ENCODE results near the gene DEFB131A.
"Not testable (repeated sequence)": the region's sequence is repeated elsewhere in the genome, so short reads cannot be mapped to it uniquely, and the experiment has no call there.

DEFB131A gene

DNA sequence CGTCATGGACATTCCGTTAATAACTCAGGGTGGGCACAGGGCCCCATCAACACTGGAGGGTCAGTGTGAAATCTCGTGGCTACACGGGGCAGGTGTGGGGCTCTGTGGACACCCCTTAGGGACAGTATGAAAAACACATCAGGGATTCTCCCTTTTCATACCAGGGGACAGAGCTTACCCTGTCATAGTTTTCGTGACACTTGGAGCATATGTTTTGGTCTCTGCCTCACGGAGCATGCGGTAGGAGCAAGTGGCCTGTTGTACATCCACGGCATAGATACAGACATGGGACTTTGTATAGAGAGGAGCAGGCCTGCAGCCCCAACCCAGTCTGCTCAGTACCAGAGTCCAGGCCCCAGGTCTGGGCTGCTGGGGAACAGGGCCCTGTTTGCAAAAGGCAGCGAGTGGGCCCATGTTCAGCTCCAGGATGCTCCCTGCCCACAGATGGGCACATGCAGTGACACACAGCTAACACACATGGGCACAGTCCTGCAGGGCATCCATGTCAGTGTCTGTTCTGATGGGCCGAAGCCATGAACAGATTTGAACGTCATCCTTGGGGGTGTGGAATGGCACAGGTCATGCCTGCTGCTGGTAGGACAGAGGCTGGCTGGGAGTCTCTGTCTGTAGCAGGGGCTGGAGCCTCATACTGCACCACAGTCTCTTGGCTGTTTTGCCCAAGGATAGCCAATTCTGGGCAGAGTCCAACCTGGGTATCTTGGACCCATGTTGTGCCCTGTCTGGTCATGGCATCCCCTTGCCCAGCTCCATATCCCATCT is 50.2 kb downstream of the DEFB131A start:
- not testable (repeated sequence) for H3K27ac ChIP-seq

DNA sequence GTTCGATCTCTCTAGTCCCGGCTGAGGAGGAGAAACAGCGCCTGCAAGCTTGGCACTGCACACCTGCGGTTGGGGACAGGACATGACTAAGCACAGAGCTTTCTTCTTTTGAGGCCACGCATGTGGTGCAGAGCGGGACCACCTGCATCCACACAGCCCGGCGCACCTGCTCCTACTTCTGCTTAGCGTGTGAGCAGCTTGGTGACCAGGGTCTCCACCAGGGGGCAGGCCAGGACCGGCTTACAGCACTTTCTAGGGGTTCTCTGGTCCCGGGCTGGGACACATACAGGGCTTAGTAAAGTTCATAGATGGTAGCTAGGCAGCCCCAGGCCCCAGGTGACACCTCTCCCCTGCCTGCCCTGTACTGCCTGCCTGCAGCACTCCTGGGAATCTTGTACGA is 51.2 kb downstream of the DEFB131A start:
- TF ChIP-seq, protein P1, sequence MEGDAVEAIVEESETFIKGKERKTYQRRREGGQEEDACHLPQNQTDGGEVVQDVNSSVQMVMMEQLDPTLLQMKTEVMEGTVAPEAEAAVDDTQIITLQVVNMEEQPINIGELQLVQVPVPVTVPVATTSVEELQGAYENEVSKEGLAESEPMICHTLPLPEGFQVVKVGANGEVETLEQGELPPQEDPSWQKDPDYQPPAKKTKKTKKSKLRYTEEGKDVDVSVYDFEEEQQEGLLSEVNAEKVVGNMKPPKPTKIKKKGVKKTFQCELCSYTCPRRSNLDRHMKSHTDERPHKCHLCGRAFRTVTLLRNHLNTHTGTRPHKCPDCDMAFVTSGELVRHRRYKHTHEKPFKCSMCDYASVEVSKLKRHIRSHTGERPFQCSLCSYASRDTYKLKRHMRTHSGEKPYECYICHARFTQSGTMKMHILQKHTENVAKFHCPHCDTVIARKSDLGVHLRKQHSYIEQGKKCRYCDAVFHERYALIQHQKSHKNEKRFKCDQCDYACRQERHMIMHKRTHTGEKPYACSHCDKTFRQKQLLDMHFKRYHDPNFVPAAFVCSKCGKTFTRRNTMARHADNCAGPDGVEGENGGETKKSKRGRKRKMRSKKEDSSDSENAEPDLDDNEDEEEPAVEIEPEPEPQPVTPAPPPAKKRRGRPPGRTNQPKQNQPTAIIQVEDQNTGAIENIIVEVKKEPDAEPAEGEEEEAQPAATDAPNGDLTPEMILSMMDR (IDR thresholded peaks at IDR 0.05), result peak; percentile 56

DNA sequence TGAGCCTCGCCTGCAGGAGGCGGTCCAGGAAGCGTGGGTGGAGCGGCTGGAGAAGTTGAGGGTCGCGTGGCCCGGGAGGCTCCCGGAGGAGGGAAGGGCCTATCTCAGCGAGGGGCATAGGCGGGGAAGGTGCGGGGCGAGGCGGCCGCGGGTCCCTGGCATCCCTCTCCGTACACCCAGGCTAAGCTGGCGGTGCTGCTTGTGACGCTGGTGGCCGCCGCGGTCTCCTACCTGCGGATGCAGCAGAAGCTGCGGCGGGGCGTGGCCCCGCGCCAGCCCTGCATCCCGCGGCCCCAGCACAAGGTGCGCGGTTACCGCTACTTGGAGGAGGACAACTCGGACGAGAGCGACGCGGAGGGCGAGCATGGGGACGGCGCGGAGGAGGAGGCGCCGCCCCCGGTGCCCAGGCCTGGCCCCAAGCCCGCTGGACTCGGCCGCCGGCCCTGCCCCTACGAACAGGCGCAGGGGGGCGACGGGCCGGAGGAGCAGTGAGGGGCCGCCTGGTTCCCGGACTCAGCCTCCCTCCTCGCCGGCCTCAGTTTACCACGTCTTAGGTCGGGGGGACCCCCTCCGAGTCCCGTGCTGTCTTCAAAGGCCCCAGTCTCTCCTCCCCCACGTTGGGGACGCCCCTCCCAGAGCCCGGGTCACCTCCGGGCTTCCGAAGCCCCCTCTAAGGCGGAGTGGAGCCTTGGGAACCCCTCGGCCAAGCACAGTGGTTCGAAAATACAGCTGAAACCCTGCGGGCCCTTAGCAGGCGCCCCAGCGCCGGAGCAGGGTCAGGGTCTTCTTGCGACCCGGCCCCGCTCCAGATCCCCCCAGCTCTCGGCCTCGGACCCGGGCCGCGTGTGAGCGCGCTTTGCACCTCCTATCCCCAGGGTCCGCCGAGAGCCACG is 53.6 kb downstream of the DEFB131A start:
- H3K27ac ChIP-seq, result not testable (repeated sequence)

More for the DNA sequence above, 51.2 kb downstream of the DEFB131A start:
- not testable (repeated sequence) for H3K27ac ChIP-seq

DNA sequence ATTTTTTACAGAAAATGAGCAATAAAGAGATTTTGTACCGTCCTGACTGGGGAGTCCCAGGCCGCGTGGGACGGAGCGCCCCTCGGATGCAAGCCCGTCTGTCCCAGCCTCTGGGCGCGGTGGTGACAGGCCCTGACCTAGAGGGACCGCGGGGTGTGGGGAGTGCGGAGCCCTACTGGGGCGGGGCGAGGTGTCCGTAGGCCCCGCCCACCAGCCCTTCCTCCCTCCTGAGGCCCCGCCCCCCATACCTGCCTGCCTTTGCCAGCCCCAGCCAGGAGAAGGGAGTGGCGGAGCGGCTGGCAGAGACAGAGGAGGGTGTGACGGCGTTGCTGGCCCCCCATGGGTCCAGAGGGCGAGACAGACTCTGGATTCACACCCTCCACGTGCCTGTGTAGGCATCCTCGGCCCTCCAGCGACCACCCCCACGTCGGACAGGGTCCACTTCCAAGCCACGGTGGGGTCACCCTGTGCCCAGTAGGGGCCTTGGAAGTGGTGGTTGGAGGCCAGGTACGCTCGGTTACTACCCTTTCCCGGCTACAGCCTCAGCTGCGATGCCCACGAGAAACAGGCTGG is 54.3 kb downstream of the DEFB131A start:
- H3K27ac ChIP-seq, result not testable (repeated sequence)

DNA sequence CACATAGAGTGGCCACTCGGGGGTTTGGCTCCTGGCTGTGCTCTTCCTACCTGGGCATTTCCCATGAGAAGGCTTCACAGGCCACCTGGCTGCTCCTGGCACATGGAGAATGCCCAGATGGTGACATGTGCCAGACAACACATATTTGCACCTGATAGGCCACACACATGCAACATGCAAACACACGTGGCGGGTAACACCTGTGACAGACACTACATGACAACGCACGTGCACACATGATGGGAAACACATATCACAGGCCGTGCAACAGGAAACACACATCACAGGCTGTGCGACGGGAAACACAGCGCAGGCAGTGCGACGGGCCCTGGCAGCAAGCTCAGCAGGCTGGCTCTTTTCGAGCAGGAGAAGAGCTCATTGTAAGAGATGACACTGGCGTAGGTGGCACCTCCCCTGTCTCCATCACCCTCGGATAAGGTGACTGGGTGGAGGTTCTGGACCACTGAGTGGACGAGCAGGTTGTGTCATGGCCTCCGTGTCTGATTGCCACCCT is 55.8 kb downstream of the DEFB131A start:
- not testable (repeated sequence) for H3K27ac ChIP-seq

Measured in 22Rv1 (cell line).